Endothelial cell of umbilical vein (primary cell): ENCODE data around the gene ARMC3. TPM values are rescaled to one million over a fixed set of nuclear protein-coding genes. Genes with fewer than 3 reads are reported as not detected.
A peak's percentile ranks its signal among the peaks of the same experiment; 100 is the strongest.

Experiments
- BruUV-seq: library from RNA; stranded (reverse); fragments of 400-500 nt; replicated peaks from 2 replicates; lab custom pipeline; 2021; lab: Mats Ljungman, UMichigan
- CTCF ChIA-PET: fragments of 300-600, 350-600 bp; sonication (Branson Sonifier 250); formaldehyde crosslinking; loops from one replicate; lab custom pipeline; 2021; ENCODE audit warnings: antibody characterized with exemption, inconsistent platforms; lab: Charles Lee
- POLR2A ChIA-PET: fragments of 300-600, 350-600 bp; sonication (Branson Sonifier 250); formaldehyde crosslinking; loops from one replicate; lab custom pipeline; 2021; ENCODE audit warnings: antibody characterized with exemption, inconsistent platforms; lab: Charles Lee
- DNase-seq: peaks from one replicate; pipeline ENCODE4 v3.0.0-alpha.2; 2011; ENCODE audit warnings: low read depth, low spot score
- FAIRE-seq: peaks from 2 replicates; lab custom pipeline; 2011; peaks lifted over from hg19 to GRCh38; lab: Jason Lieb, UNC
- H2AFZ ChIP-seq: 2 replicates; pipeline ENCODE4 v1.6.0; 2012; ENCODE audit warnings: low read depth, low read length, control low read depth, inconsistent platforms
- H3K27ac ChIP-seq: 2 replicates; pipeline ENCODE4 v1.5.1; 2011; ENCODE audit warnings: low read depth, mild to moderate bottlenecking, control low read depth, low read length, moderate library complexity; ENCODE audit not compliant: insufficient read depth
- H3K27me3 ChIP-seq, 2 experiments: 2 replicates each; pipeline versions ENCODE4 v1.6.0 to v1.6.1; 2011; ENCODE audit warnings: low read length in 2 of 2, mixed read lengths in 1 of 2; ENCODE audit not compliant: control insufficient read depth in 2 of 2, insufficient read depth in 2 of 2
- H3K36me3 ChIP-seq, 2 experiments: 2 replicates in 1 of 2; 3 replicates in 1 of 2; pipeline ENCODE4 v1.5.1; 2011; ENCODE audit warnings: low read length in 2 of 2, mild to moderate bottlenecking in 1 of 2, moderate library complexity in 1 of 2; ENCODE audit not compliant: control insufficient read depth in 2 of 2, insufficient read depth in 2 of 2; ENCODE audit errors: extremely low read depth in 1 of 2
- H3K4me1 ChIP-seq: 3 replicates; pipeline ENCODE4 v1.5.1; 2011; ENCODE audit warnings: mild to moderate bottlenecking, low read length; ENCODE audit not compliant: control insufficient read depth, insufficient read depth; ENCODE audit errors: extremely low read depth
- H3K4me2 ChIP-seq: 2 replicates; pipeline ENCODE4 v1.6.1; 2011; ENCODE audit warnings: low read length, control low read depth, mixed read lengths; ENCODE audit not compliant: insufficient read depth
- H3K4me3 ChIP-seq, 3 experiments: fragments of 200-600 bp in 1 of 3; sonication (generic), shearing (Covaris generic) in 1 of 3; replicated peaks in 1 of 3; 2 replicates each; pipeline ENCODE4 v1.5.1; 2011 to 2016; ENCODE audit warnings: control low read depth in 3 of 3, low read length in 3 of 3, mild to moderate bottlenecking in 2 of 3, inconsistent platforms in 1 of 3, low read depth in 1 of 3, moderate library complexity in 1 of 3; ENCODE audit not compliant: insufficient read depth in 1 of 3
- H3K79me2 ChIP-seq: 2 replicates; pipeline ENCODE4 v1.6.0; 2012; ENCODE audit warnings: low read length, inconsistent platforms; ENCODE audit not compliant: control insufficient read depth, insufficient read depth
- H3K9ac ChIP-seq: replicated peaks from 2 replicates; pipeline ENCODE3; 2011; ENCODE audit warnings: low read length, control low read depth; ENCODE audit not compliant: insufficient read depth; ENCODE audit errors: extremely low read depth
- H3K9me1 ChIP-seq: replicated peaks from 3 replicates; pipeline ENCODE4 v1.6.0; 2011; ENCODE audit warnings: mild to moderate bottlenecking, low read length; ENCODE audit not compliant: control insufficient read depth, insufficient read depth; ENCODE audit errors: extremely low read depth
- H3K9me3 ChIP-seq: replicated peaks from 2 replicates; pipeline ENCODE4 v1.5.1; 2012; ENCODE audit warnings: low read length, inconsistent platforms; ENCODE audit not compliant: control insufficient read depth, insufficient read depth
- H4K20me1 ChIP-seq: replicated peaks from 2 replicates; pipeline ENCODE3; 2011; ENCODE audit warnings: mild to moderate bottlenecking, low read length; ENCODE audit not compliant: control insufficient read depth, insufficient read depth; ENCODE audit errors: extremely low read depth
- CTCF ChIP-seq, 2 donors: IDR thresholded peaks; 1 replicate in 1 of 2; 2 replicates in 1 of 2; pipeline ENCODE4 v1.5.1; 2011; ENCODE audit warnings: low read length in 2 of 2, mild to moderate bottlenecking in 2 of 2, moderate library complexity in 2 of 2, control low read depth in 1 of 2, inconsistent platforms in 1 of 2, low read depth in 1 of 2; ENCODE audit not compliant: insufficient read depth in 1 of 2; ENCODE audit errors: extremely low read depth in 1 of 2
- EZH2 ChIP-seq: IDR thresholded peaks from 2 replicates; pipeline ENCODE4 v1.6.1; 2012; ENCODE audit warnings: borderline replicate concordance, low read depth, mild to moderate bottlenecking, moderate library complexity, low read length, inconsistent platforms; ENCODE audit not compliant: severe bottlenecking
- FOS ChIP-seq: IDR thresholded peaks from 2 replicates; pipeline ENCODE4 v1.6.1; 2011; ENCODE audit warnings: mild to moderate bottlenecking, low read length, moderate library complexity, borderline replicate concordance; ENCODE audit not compliant: insufficient read depth
- GATA2 ChIP-seq: IDR thresholded peaks from 2 replicates; pipeline ENCODE4 v1.7.0; 2011; ENCODE audit warnings: low read depth, mild to moderate bottlenecking, moderate library complexity, mixed read lengths, low read length; ENCODE audit not compliant: insufficient read length, insufficient read depth
- JUN ChIP-seq: IDR thresholded peaks from 2 replicates; pipeline ENCODE4 v1.6.1; 2011; ENCODE audit warnings: borderline replicate concordance, low read depth; ENCODE audit not compliant: insufficient read length, insufficient read depth
- MAX ChIP-seq: IDR thresholded peaks from 2 replicates; pipeline ENCODE4 v1.6.1; 2011; ENCODE audit not compliant: insufficient read depth, insufficient read length
- MYC ChIP-seq: IDR thresholded peaks from one replicate; pipeline ENCODE4 v1.6.1; 2011; ENCODE audit warnings: mild to moderate bottlenecking, low read depth, low read length
- POLR2A ChIP-seq: IDR thresholded peaks from 2 replicates; pipeline ENCODE4 v1.6.1; 2012; ENCODE audit warnings: low read depth, mild to moderate bottlenecking, control low read depth, low read length
- POLR2AphosphoS5 ChIP-seq: IDR thresholded peaks from 2 replicates; pipeline ENCODE4 v1.6.1; 2012; ENCODE audit warnings: low read depth, mild to moderate bottlenecking, control low read depth, low read length, moderate library complexity; ENCODE audit not compliant: insufficient read depth
- dilution Hi-C: fragments of 300-500 bp; cut with MboI; formaldehyde crosslinking; loops from one replicate; pipeline ENCODE4 v1.15.0; 2019; ENCODE audit warnings: low sequenced_read_pairs; ENCODE audit not compliant: extremely low pct_ligation_motif_present
- intact Hi-C: fragments of 100-400 bp; cut with micrococcal nuclease; formaldehyde crosslinking; loops from one replicate; pipeline ENCODE4 v1.10.0; 2022
- polyA plus RNA-seq, 4 experiments: library from polyadenylated mRNA; depleted of rRNA in 3 of 4; stranded (reverse) in 3 of 4; unstranded in 1 of 4; fragments of >200 nt; gene quantifications; 2 replicates each; pipeline versions ENCODE4 v1.2.1 to v1.2.3, GENCODE V29; 2011 to 2012; ENCODE audit warnings: missing spikeins in 1 of 4
- total RNA-seq: library from RNA; stranded (reverse); gene quantifications from 2 replicates; pipeline ENCODE4 v1.2.3, GENCODE V29; 2021

The ARMC3 gene
- total and polyA plus RNA-seq, 2 donors (not counting 3 experiments of a cell fraction or from before 2014, with no cell fraction given), result not detected

- H3K4me1 ChIP-seq, result no peaks in the 10 kb centered on the region
- no peaks in the 10 kb centered on the region for H3K36me3 ChIP-seq
- BruUV-seq, result no TSS peak
- no peaks in the 10 kb centered on the region for H4K20me1 ChIP-seq
- no peaks in the 10 kb centered on the region for H3K9me1 ChIP-seq
- intact Hi-C loops (no loop called here), dilution Hi-C loops (no loop called here)
- no peak overlapping the region for H3K4me2 ChIP-seq
- DNase-seq (peak; percentile 35), FAIRE-seq (no peak)
- H3K27me3 ChIP-seq, result no peaks in the 10 kb centered on the region
- no peak overlapping the region for H3K9ac ChIP-seq
- TF ChIP-seq MYC (no peak), JUN (no peak), GATA2 (no peak), POLR2A (no peak)
- no peaks in the 10 kb centered on the region for H3K9me3 ChIP-seq
- ChIA-PET CTCF (no interaction called here), POLR2A (interaction anchor here (0.7 kb wide), 1 partner anchor 117 kb away, joined by 3 read pairs; no protein-coding TSS in a partner anchor)
- H3K79me2 ChIP-seq, result no peaks in the 10 kb centered on the region
- H2AFZ ChIP-seq, result no peak overlapping the region
- H3K4me3 ChIP-seq, result no peak overlapping the region
- no peak overlapping the region for H3K27ac ChIP-seq
These were observed 15.7 kb upstream of the ARMC3 start for GRCh38 chr10:22911889-22912762.

GRCh38 chr10:22912763-22913384, 15.0 kb upstream of the ARMC3 start:
- Histone ChIP-seq H3K79me2 (no peaks in the 10 kb centered on the region), H3K36me3 (no peaks in the 10 kb centered on the region), H3K27ac (no peak overlapping the region), H2AFZ (no peak overlapping the region), H3K4me3 (no peak overlapping the region), H4K20me1 (no peaks in the 10 kb centered on the region), H3K4me1 (no peaks in the 10 kb centered on the region), H3K9ac (no peak overlapping the region), H3K4me2 (no peak overlapping the region), H3K9me3 (no peaks in the 10 kb centered on the region), H3K9me1 (no peaks in the 10 kb centered on the region), H3K27me3 (no peaks in the 10 kb centered on the region)
- TF ChIP-seq POLR2AphosphoS5, result no peak
- no peak for TF ChIP-seq MYC
- no peak for TF ChIP-seq MAX
- no peak for TF ChIP-seq CTCF (IDR thresholded peaks at IDR 0.05; ENCODE audit: extremely low read depth in 1 of 2, insufficient read depth in 1 of 2, low read depth in 1 of 2, low read length in 2 of 2)
- TF ChIP-seq POLR2A, result no peak
- TF ChIP-seq JUN, result no peak
- TF ChIP-seq FOS, result no peak
- TF ChIP-seq GATA2, result no peak
- no peak for TF ChIP-seq EZH2
- FAIRE-seq (no peak), DNase-seq (no peak)
- intact Hi-C loops (no loop called here), dilution Hi-C loops (no loop called here)
- ChIA-PET CTCF (no interaction called here), POLR2A (interaction anchor here (0.7 kb wide), 1 partner anchor 117 kb away, joined by 3 read pairs; no protein-coding TSS in a partner anchor)
- BruUV-seq, result no TSS peak
